GM23338 (cell line): ENCODE measurements around the gene CPLX4. TPM values are rescaled to one million over a fixed set of nuclear protein-coding genes. Genes with fewer than 3 reads are reported as not detected.

Source experiments
- ATAC-seq: fragments of 200-7000 bp; cut with Tn5 transposase; 3 replicates; pipeline ENCODE4 v1.9.1; 2020
- DNase-seq: peaks from one replicate; pipeline ENCODE4 v3.0.0-alpha.2; 2015; ENCODE audit warnings: low spot score
- H2AFZ ChIP-seq: fragments of 200-600 bp; sonication (generic); 2 replicates; pipeline ENCODE4 v1.8.0; 2016; ENCODE audit warnings: antibody characterized with exemption, mild to moderate bottlenecking, moderate library complexity
- H3F3A ChIP-seq: fragments of 200-600 bp; sonication (generic); replicated peaks from 2 replicates; pipeline ENCODE4 v1.8.0; 2017; ENCODE audit warnings: antibody characterized with exemption, mixed run types, low read depth
- H3K27ac ChIP-seq: fragments of 200-600 bp; sonication (generic); 2 replicates; pipeline ENCODE4 v1.6.1; 2016; ENCODE audit warnings: low read depth
- H3K27me3 ChIP-seq: fragments of 200-600 bp; sonication (generic); 2 replicates; pipeline ENCODE4 v1.8.0; 2016; ENCODE audit warnings: mild to moderate bottlenecking, mixed run types, moderate library complexity; ENCODE audit not compliant: insufficient read depth
- H3K36me3 ChIP-seq: fragments of 200-600 bp; sonication (generic); 2 replicates; pipeline ENCODE4 v1.8.0; 2016; ENCODE audit warnings: mild to moderate bottlenecking; ENCODE audit not compliant: insufficient read depth
- H3K4me1 ChIP-seq: fragments of 200-600 bp; sonication (generic); 2 replicates; pipeline ENCODE4 v1.8.0; 2016; ENCODE audit warnings: mild to moderate bottlenecking, moderate library complexity; ENCODE audit not compliant: insufficient read depth
- H3K4me2 ChIP-seq: fragments of 200-600 bp; sonication (generic); 2 replicates; pipeline ENCODE4 v1.7.1; 2017; ENCODE audit warnings: mixed run types
- H3K4me3 ChIP-seq: fragments of 200-600 bp; sonication (generic); 2 replicates; pipeline ENCODE4 v1.6.1; 2016; ENCODE audit warnings: mixed run types
- H3K79me2 ChIP-seq: fragments of 200-600 bp; sonication (generic); replicated peaks from 2 replicates; pipeline ENCODE4 v1.8.0; 2017; ENCODE audit warnings: mild to moderate bottlenecking; ENCODE audit not compliant: insufficient read depth
- H3K9me2 ChIP-seq: fragments of 200-600 bp; sonication (generic); 2 replicates; pipeline ENCODE4 v1.8.0; 2017; ENCODE audit not compliant: insufficient read depth
- H4K20me1 ChIP-seq: fragments of 200-600 bp; sonication (generic); replicated peaks from 2 replicates; pipeline ENCODE4 v1.8.0; 2017; ENCODE audit warnings: mild to moderate bottlenecking; ENCODE audit not compliant: insufficient read depth
- H3K27ac Mint-ChIP-seq: 2 replicates; pipeline ENCODE4 v1.8.0; 2020; ENCODE audit warnings: inconsistent platforms, mild to moderate bottlenecking, moderate library complexity, mixed read lengths
- H3K27me3 Mint-ChIP-seq: 3 replicates; pipeline ENCODE4 v1.8.0; 2022; ENCODE audit warnings: low read depth, mild to moderate bottlenecking, moderate library complexity, mixed read lengths, inconsistent platforms; ENCODE audit not compliant: insufficient read depth, poor library complexity
- H3K36me3 Mint-ChIP-seq: 3 replicates; pipeline ENCODE4 v1.8.0; 2021; ENCODE audit warnings: low read depth, mild to moderate bottlenecking, inconsistent platforms, moderate library complexity, mixed read lengths
- H3K4me1 Mint-ChIP-seq: 3 replicates; pipeline ENCODE4 v1.8.0; 2020; ENCODE audit warnings: mild to moderate bottlenecking, inconsistent platforms, mixed read lengths
- H3K4me3 Mint-ChIP-seq: 3 replicates; pipeline ENCODE4 v1.8.0; 2021; ENCODE audit warnings: moderate library complexity, mild to moderate bottlenecking, inconsistent platforms, mixed read lengths
- H3K9me3 Mint-ChIP-seq: 3 replicates; pipeline ENCODE4 v1.8.0; 2020; ENCODE audit warnings: moderate library complexity, mild to moderate bottlenecking, inconsistent platforms, mixed read lengths
- CREB1 ChIP-seq: fragments of 250-450 bp; sonication (Bioruptor Pico); IDR thresholded peaks from 2 replicates; pipeline ENCODE4 v1.5.0; 2020; ENCODE audit warnings: low read depth, mild to moderate bottlenecking, moderate library complexity
- ETS1 ChIP-seq: IDR thresholded peaks from 2 replicates; pipeline ENCODE4 v1.6.1; 2016; ENCODE audit warnings: antibody characterized with exemption
- EZH2 ChIP-seq: fragments of 200-600 bp; sonication (generic); IDR thresholded peaks from one replicate; pipeline ENCODE4 v1.8.0; 2017; ENCODE audit warnings: antibody characterized with exemption, mild to moderate bottlenecking, low read depth; ENCODE audit not compliant: unreplicated experiment
- EZH2phosphoT487 ChIP-seq: fragments of 200-600 bp; sonication (generic); IDR thresholded peaks from one replicate; pipeline ENCODE4 v1.8.1; 2018; ENCODE audit warnings: antibody characterized with exemption; ENCODE audit not compliant: unreplicated experiment
- JUNB ChIP-seq: IDR thresholded peaks from one replicate; pipeline ENCODE4 v1.6.1; 2016; ENCODE audit warnings: antibody characterized with exemption; ENCODE audit not compliant: unreplicated experiment
- NANOG ChIP-seq: IDR thresholded peaks from 2 replicates; pipeline ENCODE4 v1.6.1; 2016; ENCODE audit warnings: antibody characterized with exemption, borderline replicate concordance
- POLR2AphosphoS5 ChIP-seq: IDR thresholded peaks from 2 replicates; pipeline ENCODE4 v1.6.1; 2016; ENCODE audit warnings: antibody characterized with exemption, low read depth
- STAT1 ChIP-seq: IDR thresholded peaks from one replicate; pipeline ENCODE4 v1.6.1; 2016; ENCODE audit warnings: antibody characterized with exemption; ENCODE audit not compliant: unreplicated experiment
- ZNF462 ChIP-seq: fragments of 250-450 bp; sonication (Bioruptor Pico); IDR thresholded peaks from 2 replicates; pipeline ENCODE4 v1.5.0; 2020; ENCODE audit warnings: mild to moderate bottlenecking, moderate library complexity
- polyA plus RNA-seq: library from polyadenylated mRNA; unstranded; fragments of >200 nt; fragmentation: Nextera tagmentation; extraction: Ambion mirVana; gene quantifications from 2 replicates; pipeline ENCODE4 v1.2.1, GENCODE V29; 2016
- total RNA-seq: library from RNA; depleted of rRNA; stranded (reverse); fragments of >200 nt; shearing (Covaris generic); gene quantifications from 2 replicates; pipeline ENCODE4 v1.2.3, GENCODE V29; 2014
- TF ChIP-seq, protein P1 (sequence below), 2 experiments: fragments of 200-600 bp in 1 of 2; sonication (generic) in 1 of 2; conservative IDR thresholded peaks; 2 replicates each; pipeline versions ENCODE4 v1.5.1 to v1.6.1; 2016 to 2017; ENCODE audit warnings: antibody characterized with exemption in 2 of 2, low read depth in 2 of 2, mild to moderate bottlenecking in 2 of 2, moderate library complexity in 1 of 2

CPLX4 gene
- total and polyA plus RNA-seq, 2 experiments from 2014 or later = not detected

DNA sequence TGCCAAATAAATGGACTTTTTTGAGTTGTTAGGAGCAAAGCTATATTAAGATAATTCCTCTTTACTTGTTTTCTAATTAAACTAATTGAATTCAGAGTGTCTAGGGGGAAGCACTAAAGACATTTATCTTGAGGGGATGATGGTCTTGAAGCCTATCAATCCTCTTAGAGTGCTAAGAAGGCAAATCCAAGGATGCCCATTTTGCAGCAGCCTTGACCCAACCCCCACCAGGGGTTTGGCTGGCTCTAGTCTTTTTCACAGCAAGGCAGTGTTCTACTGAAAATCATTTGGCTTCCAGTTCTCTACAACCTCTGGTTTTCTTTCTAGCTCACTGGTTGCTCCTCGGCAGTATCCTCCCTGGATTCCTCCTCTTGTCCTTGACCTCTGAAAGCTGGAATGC is 38.7 kb downstream of the CPLX4 start:
- H3K9me3 Mint-ChIP-seq = no peaks in the 10 kb centered on the region
- TF ChIP-seq, protein P1, sequence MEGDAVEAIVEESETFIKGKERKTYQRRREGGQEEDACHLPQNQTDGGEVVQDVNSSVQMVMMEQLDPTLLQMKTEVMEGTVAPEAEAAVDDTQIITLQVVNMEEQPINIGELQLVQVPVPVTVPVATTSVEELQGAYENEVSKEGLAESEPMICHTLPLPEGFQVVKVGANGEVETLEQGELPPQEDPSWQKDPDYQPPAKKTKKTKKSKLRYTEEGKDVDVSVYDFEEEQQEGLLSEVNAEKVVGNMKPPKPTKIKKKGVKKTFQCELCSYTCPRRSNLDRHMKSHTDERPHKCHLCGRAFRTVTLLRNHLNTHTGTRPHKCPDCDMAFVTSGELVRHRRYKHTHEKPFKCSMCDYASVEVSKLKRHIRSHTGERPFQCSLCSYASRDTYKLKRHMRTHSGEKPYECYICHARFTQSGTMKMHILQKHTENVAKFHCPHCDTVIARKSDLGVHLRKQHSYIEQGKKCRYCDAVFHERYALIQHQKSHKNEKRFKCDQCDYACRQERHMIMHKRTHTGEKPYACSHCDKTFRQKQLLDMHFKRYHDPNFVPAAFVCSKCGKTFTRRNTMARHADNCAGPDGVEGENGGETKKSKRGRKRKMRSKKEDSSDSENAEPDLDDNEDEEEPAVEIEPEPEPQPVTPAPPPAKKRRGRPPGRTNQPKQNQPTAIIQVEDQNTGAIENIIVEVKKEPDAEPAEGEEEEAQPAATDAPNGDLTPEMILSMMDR (conservative IDR thresholded peaks at IDR 0.05; ENCODE audit: low read depth in 2 of 2) = no peak
- TF ChIP-seq STAT1 (no peak), JUNB (no peak), EZH2phosphoT487 (no peak), CREB1 (CRISPR knock-in tag) (no peak), EZH2 (no peak), POLR2AphosphoS5 (no peak), NANOG (no peak), ETS1 (no peak)
- Histone ChIP-seq H3K4me1 (peaks cover 18% of the 10 kb centered on the region), H3K27ac (no peak overlapping the region), H4K20me1 (peaks cover 7% of the 10 kb centered on the region; the same call in 1 of the 2 replicates), H3K4me3 (no peak overlapping the region), H3F3A (no peaks in the 10 kb centered on the region), H3K36me3 (no peaks in the 10 kb centered on the region), H3K27me3 (peaks cover 70% of the 10 kb centered on the region), H3K9me2 (no peaks in the 10 kb centered on the region), H3K79me2 (no peaks in the 10 kb centered on the region), H2AFZ (no peak overlapping the region), H3K4me2 (no peak overlapping the region)
- ATAC-seq = no peak
- H3K4me3 Mint-ChIP-seq = no peak overlapping the region
- no peaks in the 10 kb centered on the region for H3K36me3 Mint-ChIP-seq
- peaks cover 29% of the 10 kb centered on the region for H3K27me3 Mint-ChIP-seq
- peaks cover 17% of the 10 kb centered on the region for H3K4me1 Mint-ChIP-seq
- H3K27ac Mint-ChIP-seq = no peak overlapping the region
- no peak for DNase-seq

- DNase-seq (no peak), ATAC-seq (no peak)
- Histone ChIP-seq H3K4me1 (peaks cover 23% of the 10 kb centered on the region), H2AFZ (no peak overlapping the region), H3K4me2 (no peak overlapping the region), H3K9me2 (no peaks in the 10 kb centered on the region), H3K79me2 (no peaks in the 10 kb centered on the region), H3K27me3 (peaks cover 75% of the 10 kb centered on the region), H3K27ac (no peak overlapping the region), H4K20me1 (peaks cover 11% of the 10 kb centered on the region; the same call in 1 of the 2 replicates), H3K36me3 (no peaks in the 10 kb centered on the region), H3K4me3 (no peak overlapping the region), H3F3A (no peaks in the 10 kb centered on the region)
- no peaks in the 10 kb centered on the region for H3K9me3 Mint-ChIP-seq
- peaks cover 34% of the 10 kb centered on the region for H3K27me3 Mint-ChIP-seq
- peaks cover 22% of the 10 kb centered on the region for H3K4me1 Mint-ChIP-seq
- H3K36me3 Mint-ChIP-seq = no peaks in the 10 kb centered on the region
- no peak overlapping the region for H3K27ac Mint-ChIP-seq
- H3K4me3 Mint-ChIP-seq = no peak overlapping the region
- TF ChIP-seq ZNF462 (CRISPR knock-in tag) = no peak
- TF ChIP-seq, protein P1 (conservative IDR thresholded peaks at IDR 0.05; ENCODE audit: low read depth in 2 of 2) = no peak
Measured at GRCh38 chr18:59279193-59279592, 39.3 kb downstream of the CPLX4 start.
